T follicular helper cell (primary cell): ENCODE data around the gene EIF4E3.

Source experiments
- DNase-seq: peaks from one replicate; pipeline ENCODE4 v3.0.0-alpha.2; 2020; ENCODE audit warnings: low read depth
- total RNA-seq, 2 experiments: gene quantifications; one replicate each; lab custom pipeline; 2026; lab: John Stamatoyannopoulos, UW

The EIF4E3 gene
- 29.1 to 73.8 reads per million in 2 experiments for total RNA-seq

DNA sequence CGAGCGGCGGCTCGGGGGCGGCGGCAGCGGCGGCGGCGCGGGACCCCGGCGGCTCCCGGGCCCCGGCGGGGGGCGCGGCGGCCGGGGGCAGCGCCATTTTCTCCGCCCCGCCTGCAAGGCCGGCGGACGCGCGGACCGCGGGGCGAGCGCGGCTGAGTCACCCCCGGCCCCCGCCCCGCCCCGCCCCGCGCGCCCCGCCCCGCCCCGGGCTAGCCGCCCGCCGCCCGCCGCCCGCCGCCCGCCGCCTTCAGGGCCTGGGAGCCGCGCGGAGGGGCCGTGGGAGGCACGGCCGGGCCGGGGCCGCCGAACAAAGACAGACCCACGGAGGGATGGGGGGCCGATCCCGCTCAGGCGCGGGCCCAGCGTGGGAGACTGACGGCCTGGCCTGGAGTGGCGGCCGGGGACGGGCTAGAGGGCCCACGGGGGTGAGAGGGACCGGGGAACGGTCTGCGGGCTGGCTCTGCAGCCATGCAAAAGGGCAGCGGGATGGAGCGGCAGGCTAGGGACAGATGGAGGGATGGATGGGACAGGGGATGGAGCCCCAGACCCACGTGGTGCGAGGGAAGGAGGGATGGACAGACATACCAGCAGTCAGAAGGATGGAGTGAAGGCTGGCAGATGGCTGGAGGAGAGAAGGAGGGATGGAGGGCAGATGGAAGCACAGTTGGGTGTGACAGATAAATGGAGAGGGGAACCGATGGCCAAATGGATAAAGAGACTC, at the start of gene EIF4E3:
TSS of gene EIF4E3 (minus strand) at position 132 of the 721 bp plus-strand sequence. CDS start at position 97, 35 bp downstream.
- DNase-seq, result no peak

DNA sequence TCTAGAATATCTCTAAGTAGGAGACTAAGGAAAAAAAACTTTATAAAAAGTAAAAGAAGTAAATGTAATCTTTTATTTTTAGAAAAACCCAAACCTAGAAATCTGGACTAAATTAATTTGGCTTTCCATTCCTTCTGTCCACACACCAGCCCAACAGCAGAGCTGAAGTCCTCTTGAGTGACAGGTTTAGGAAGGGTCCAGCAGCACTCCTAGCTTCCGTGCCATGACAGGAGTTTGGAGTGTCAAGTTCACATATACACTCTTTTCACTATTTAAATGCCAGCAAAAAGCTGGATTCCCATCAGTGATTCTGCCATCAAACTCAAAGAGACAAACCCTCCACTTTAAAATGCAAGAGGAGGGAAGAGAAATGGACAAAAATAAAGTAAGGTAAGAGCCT, 46.7 kb upstream of the EIF4E3 start:
- DNase-seq, result no peak

DNA sequence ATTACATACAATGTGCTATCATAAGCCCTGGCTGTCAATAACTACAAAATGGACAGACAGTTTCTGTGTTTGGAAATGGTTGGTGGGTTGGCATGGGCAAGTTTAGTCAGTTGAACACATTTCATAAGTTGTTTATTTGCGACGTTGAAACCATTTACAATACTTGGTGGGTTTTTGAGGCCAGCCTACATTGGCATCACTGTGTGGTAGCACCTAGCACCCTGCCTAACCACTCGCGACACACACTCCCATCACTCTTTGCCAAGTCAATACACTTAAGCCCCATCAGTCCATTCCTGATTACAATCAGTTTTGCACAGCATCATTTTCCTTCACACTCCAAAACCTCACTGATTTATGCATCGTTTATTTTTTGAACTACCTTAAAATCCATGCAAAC, 45.9 kb upstream of the EIF4E3 start:
- no peak for DNase-seq

DNA sequence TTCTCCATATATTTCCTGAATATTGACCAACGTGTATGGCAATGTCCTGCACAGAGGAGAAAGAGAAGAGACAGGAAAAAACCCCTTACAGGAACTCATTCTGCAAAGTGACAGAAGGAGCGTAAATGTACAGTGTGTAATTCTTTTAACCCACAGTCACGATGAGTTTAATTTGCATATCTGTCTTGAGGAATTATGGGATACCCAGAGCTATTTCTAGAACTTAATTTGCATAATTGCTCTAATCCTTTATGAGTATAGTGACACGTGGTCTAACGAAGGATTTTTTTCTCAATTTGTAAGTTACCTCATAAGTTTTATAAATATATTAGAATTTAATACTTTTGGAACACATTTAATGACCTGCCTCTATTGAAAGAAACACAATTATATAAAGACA, 38.2 kb upstream of the EIF4E3 start:
- no peak for DNase-seq

DNA sequence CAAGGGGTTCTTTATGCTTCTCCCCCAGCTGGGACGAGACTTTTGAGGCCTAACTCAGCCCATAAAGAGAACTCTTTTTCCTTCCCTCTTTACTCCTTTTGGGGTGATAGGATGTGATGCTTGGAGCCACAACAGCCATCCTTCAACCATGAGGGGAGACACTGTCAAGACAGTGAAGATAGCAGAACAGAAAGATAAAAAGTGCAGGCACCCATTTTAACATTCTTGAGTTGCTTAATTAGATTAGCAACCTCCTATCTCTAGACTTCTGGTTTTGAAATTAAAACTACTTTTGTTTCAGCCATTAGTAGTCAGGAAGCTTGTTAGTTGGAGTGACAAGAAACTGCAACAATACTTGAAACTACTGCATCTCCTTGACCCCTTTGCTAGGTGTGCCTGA, 34.9 kb upstream of the EIF4E3 start:
- DNase-seq, result no peak

DNA sequence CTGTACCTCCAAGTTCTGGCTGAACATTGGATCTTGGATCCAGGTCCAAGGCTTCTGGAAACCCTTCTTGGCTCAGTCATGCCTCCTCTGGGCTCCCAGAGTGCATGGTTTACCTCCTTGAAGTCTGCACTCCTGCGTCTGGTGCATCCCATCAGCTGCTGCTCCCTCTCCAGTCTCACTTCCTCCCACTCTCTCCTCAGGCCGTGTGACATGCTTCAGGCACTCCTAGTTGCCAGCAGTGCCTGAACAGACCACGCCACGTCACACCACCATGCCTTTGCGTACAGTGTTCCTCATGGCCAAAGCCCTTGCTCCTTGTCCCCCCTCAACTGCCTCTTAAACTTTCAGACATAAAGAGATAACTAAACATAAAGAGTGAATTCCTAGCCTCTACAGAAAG, 34.2 kb upstream of the EIF4E3 start:
- DNase-seq, result no peak

DNA sequence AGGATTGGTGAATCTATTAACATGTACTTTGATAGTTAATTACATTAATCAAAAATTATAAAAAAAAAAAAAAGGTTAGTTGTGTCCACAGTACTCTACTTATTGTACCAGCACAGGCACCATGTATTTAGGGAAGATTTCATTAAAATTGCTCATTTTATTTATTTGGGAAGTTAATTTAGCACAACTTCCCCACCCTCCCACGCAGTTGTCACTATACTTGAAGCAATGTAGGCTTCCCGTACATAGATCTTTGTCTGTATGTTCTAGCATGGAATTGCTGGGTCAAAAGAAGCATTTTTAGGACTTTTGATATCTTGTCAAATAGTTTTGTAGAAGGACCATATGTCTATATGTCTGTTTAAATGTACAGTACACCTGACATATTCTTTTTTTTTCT, 32.9 kb upstream of the EIF4E3 start:
- no peak for DNase-seq

DNA sequence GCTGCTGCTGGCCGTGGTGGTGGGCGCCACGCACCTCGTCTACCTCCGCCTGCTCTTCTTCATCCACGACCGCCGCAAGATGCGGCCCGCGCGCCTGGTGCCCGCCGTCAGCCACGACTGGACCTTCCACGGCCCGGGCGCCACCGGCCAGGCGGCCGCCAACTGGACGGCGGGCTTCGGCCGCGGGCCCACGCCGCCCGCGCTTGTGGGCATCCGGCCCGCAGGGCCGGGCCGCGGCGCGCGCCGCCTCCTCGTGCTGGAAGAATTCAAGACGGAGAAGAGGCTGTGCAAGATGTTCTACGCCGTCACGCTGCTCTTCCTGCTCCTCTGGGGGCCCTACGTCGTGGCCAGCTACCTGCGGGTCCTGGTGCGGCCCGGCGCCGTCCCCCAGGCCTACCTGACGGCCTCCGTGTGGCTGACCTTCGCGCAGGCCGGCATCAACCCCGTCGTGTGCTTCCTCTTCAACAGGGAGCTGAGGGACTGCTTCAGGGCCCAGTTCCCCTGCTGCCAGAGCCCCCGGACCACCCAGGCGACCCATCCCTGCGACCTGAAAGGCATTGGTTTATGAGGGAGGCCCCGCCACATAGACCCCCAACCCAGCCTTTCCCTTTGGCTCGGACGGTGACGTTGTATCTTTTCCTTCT, 29.5 kb upstream of the EIF4E3 start:
- no peak for DNase-seq

DNA sequence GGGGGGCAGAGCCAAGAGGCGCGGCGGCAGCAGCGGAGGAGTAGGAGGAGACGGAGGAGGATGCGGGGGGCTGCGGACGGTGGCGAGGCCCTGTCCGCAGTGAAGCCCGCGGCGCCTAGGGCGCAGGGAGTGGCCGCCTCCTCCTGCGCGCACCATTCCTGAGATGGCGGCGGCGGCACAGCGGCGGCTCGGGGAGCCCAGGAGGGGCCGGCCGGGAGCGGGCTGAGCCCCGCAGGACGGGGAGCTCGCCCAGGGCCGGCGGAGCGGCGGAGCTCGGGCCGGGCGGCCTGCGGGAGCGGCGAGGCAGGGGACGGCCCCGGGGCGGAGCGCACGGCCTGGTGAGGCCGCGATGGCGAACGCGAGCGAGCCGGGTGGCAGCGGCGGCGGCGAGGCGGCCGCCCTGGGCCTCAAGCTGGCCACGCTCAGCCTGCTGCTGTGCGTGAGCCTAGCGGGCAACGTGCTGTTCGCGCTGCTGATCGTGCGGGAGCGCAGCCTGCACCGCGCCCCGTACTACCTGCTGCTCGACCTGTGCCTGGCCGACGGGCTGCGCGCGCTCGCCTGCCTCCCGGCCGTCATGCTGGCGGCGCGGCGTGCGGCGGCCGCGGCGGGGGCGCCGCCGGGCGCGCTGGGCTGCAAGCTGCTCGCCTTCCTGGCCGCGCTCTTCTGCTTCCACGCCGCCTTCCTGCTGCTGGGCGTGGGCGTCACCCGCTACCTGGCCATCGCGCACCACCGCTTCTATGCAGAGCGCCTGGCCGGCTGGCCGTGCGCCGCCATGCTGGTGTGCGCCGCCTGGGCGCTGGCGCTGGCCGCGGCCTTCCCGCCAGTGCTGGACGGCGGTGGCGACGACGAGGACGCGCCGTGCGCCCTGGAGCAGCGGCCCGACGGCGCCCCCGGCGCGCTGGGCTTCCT, 28.8 kb upstream of the EIF4E3 start, which contains the start of gene GPR27:
TSS of gene GPR27 (plus strand) at position 155 of the 909 bp plus-strand sequence. CDS start at position 350, 195 bp downstream.
- no peak for DNase-seq

DNA sequence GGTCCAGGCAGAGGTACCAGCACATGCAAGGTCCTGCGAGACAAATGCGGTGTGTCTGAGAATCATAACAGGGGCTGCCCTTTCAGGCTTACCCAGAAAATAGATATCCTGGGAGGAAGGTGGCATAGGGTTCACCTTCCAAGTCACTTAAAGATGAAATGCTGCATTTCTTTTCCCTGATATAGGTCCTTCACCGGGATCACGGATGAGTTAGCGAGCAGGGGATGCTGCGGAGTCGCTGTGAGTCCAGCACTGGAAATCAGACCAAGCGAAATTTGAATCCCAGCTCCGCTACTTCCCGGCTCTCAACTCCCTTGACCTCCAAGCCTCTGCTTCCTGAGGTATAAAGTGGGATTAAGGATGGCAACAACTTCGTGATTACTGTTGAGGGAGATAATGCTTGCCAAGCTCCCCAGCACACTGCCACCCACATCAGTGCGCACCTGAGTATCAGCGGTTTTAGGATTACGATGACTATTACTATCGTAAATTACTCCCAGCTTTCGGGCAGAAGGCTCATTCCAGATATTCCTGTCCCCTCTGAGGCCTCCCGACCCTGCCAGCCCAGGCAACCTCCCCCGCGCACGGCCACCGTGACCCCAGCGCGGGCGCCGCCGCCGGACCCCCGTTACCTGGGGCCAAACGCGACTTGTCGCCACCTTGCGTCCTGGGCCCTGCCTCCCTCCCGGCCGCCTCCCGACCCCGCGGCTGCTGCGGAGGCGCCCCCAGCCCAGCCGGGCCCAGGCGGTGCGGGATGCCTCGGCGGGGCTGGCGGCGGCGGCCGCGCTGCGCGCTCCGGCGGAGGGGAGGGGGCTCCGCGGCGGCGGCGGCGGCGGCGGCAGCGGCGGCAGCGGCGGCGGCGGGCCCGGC, 27.9 kb upstream of the EIF4E3 start:
- no peak for DNase-seq

DNA sequence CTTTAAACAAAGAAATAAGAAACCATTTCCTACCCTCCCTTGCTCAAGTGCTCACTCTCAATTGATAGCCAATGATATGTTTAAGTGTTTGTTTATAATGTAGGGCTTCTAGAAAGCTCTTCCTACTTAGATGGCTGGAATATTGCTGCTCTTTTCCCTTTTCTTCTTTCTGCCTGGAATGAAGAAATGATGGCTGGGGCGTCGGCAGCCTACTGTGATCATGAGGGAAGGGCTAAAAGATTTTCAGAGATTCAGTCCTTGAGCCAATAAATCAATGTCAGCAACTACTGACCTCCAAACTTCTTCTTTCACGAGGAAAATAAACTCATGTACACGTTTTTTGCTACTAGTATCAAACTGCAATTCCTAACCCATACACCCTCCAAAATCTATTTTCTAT, 26.4 kb upstream of the EIF4E3 start:
- DNase-seq, result no peak

DNA sequence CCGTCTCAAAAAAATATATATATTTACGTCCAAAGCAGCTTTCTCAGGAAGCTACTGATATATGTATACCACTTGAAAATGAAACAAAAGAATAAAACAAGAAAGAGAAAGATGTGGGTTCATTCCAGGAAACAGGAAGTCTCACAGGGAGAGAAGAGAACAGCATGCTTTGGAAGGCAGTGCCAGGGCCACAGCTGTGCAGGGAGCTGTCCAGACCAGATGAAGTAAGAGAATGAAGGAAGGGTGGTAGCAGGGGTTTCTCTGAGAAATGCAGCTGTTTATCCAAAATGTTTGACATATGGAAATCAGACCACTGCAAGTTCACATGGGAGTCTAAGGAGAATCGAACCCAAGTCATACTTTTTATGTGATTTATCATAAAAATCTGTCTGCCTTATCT, 19.5 kb upstream of the EIF4E3 start:
- DNase-seq, result no peak

DNA sequence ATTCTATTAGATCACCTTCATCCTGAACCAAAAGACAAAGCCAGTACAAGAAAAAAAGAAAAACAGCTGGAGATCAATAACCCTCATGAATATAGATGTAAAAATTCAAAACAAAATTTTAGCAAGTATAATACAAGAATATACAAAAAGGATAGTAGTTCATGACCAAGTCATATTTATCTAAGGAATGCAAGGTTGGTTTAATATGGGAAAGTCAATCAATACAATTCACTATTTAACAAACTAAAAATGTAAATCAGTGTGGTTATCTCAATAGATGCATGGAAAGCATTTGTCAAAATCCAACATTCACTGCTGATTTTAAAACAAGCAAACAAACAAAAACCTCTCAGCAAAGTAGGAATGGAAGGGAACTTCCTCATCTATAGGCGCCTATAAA, 17.4 kb upstream of the EIF4E3 start:
- no peak for DNase-seq

DNA sequence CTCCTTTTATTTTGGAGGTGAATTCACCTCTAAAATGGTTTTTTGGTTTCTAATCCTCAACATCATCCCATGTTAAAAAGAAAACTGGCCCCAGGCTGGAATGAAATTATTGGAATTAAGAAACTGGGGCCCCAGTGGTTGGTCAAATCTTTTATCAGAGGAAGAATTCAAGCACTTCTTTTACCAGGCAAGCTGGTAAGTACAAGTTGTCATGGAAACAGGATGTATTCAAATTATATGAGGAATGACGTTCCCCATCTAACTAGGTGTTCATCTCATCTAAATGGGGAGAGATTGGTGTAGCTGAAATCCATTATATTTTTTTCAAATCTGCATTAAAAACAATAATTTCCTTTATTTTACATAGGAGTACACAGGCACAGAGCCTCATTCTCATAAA, 9.7 kb upstream of the EIF4E3 start:
- DNase-seq, result no peak

DNA sequence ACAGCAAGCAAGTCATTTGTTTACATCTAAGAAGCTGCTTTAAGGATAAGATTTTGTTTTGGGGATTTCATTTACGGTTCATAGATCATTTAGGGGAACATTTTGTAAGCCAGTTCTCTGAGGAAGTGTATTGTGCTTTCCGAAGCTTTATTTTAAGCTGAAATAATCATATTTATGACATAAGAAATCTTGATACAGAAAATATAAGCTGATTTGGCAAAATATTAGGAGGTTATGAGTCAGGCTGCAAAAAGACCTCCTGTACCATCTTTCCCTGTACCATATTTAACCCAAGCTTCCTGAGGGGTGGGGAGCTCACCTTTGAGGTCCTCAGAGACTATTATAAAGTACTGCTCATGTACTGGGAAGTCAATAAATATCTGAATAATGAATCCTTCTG, 8.1 kb upstream of the EIF4E3 start:
- DNase-seq, result no peak

DNA sequence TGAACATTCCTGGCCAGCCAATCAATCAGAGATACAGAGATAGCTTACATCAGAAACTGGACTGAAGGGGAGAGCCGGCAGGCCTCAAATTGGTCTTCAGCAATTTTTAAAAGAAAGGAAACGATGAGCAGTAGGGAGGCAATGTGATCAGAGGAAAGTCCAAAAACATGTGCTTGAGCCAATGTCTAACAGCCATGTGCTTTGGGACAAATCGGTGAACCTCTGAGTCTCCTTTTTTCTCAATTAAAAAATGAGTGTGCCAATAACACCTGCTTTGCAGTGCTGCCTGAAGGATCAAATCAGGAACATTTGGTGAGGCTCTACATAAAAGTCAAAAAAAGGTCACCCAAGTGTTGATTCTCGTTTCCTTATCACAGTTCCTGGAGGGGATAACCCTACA, 7.4 kb upstream of the EIF4E3 start:
- DNase-seq, result no peak

DNA sequence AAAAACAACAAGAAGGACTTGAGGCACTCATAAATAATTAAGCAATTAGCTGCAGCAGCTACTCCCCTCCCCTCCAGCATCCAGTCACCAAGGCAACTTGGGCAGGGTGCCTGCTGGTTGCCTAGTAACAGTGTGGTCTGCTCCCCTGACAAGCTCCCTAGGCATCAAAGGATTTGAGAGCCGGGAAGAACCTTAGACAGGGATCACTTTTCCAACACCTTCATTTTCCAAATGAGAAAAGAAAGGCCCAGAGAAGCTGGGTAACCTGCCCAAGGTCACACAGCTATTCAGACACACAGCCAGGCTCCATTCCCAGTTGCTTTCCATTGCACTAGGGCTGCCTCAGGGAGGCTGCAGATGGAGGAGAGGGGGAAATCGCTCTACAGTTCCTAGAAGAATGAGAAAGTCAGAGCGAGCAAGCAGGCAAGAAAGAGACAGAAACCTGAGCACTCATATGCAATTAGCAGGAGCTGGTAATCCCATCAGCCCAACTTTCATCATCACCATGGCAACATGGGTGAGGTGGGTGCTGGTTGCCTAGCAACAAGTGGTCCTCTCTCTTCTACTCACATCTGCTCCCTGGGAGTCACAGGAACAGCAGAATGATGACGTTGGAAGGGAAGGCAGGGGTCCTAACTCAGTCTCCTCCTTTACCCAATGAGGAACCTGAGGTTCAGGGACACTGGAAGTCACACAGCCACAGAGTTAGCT, 3.6 kb upstream of the EIF4E3 start:
- no peak for DNase-seq

DNA sequence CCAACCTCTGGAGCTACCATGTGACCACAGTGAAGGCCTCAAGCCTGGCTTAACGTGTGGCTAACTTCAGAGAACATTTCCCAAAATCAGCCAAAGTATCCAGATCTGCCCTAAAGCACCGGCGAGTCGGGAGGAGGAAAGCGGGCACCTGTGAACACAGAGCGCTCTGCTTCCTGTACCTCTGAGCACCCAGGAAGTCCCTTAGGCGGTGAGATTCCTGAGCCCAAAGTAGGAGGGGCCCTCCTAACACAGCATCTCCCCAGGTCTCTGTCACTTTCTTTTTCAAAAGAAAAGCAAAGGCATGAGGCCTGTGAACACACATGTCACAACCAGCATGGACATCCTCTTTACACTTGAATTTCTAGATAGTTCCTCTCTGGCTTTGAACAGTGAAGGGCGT, 944 bp upstream of the EIF4E3 start:
- peak; percentile 31 for DNase-seq

DNA sequence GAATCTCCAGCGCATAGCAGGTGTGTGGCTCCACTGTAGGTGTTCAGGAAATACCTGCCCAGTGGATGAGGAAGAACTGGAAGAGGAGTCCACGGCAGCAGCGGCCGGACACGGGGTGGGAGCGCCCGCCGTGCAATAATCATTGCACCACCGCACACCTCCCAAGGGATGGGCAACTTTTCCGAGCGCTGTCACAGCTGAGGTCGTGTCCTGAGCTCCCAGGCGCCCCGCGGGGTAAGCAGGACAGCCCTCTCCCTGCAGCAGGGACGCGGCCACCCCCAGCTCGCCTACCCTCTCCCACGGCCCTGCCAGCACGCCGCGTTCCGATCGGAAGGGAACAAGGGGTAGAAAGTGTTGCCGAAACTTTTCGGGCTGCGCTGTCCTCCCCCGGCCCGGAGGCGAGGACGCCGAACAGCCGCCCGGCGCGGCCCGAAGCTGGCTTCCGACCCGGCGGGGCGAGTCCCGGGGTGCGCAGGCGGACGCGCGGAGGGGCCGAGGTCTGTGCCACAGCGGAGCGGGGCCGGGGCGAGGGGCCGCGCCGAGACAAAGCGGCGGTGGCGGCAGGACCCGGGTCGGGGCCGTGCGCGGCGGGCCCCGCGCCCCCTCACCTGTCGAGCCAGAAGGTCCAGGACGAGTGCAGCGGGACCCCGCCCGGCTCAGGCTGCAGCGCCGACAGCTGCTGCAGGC, 475 bp downstream of the EIF4E3 start:
- DNase-seq, result no peak

DNA sequence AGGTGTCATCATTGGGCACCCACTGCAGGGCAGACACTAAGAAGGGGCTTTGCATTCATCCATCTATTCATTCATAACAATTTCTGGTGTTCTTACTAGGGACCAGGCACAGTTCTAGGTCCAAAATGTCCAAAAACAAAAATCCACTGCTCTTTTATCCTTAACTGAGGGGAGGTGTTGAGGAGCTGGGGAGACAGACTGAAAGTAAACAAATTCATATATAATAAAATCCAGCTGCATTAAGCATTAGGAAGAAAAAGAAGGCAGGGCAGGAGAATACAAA, 1.1 kb downstream of the EIF4E3 start:
- DNase-seq, result no peak
